H9 (cell line): ENCODE data around the gene VTCN1. TPM values are rescaled to one million over a fixed set of nuclear protein-coding genes. Genes with fewer than 3 reads are reported as not detected.
"Not testable (repeated sequence)": the region's sequence is repeated elsewhere in the genome, so short reads cannot be mapped to it uniquely, and the experiment has no call there.

Experiments
- DNase-seq: peaks from one replicate; pipeline ENCODE4 v3.0.0-alpha.2; 2017
- H2AFZ ChIP-seq: one replicate; pipeline ENCODE4 v1.6.1; 2013; ENCODE audit warnings: mild to moderate bottlenecking, low read length, control low read depth, moderate library complexity
- H2AK5ac ChIP-seq: 2 replicates; pipeline ENCODE4 v1.6.1; 2013; ENCODE audit warnings: low read length, control low read depth, mixed read lengths; ENCODE audit not compliant: insufficient read length
- H2BK120ac ChIP-seq: one replicate; pipeline ENCODE4 v1.6.1; 2013; ENCODE audit warnings: low read depth, mild to moderate bottlenecking, low read length, control low read depth, inconsistent platforms; ENCODE audit not compliant: poor library complexity, severe bottlenecking
- H2BK12ac ChIP-seq: 2 replicates; pipeline ENCODE4 v1.6.1; 2013; ENCODE audit warnings: low read length, control low read depth, mixed read lengths, low read depth; ENCODE audit not compliant: insufficient read length
- H2BK15ac ChIP-seq: 2 replicates; pipeline ENCODE4 v1.6.1; 2013; ENCODE audit warnings: low read depth, low read length, control low read depth
- H2BK20ac ChIP-seq: one replicate; pipeline ENCODE4 v1.6.1; 2013; ENCODE audit warnings: low read depth, mild to moderate bottlenecking, low read length, control low read depth, inconsistent platforms; ENCODE audit not compliant: poor library complexity, severe bottlenecking
- H2BK5ac ChIP-seq: 2 replicates; pipeline ENCODE4 v1.6.1; 2013; ENCODE audit warnings: low read length, control low read depth, mixed read lengths; ENCODE audit not compliant: insufficient read length
- H3K14ac ChIP-seq: 2 replicates; pipeline ENCODE4 v1.6.1; 2013; ENCODE audit warnings: low read length, control low read depth; ENCODE audit not compliant: insufficient read depth
- H3K18ac ChIP-seq: 2 replicates; pipeline ENCODE4 v1.6.1; 2013; ENCODE audit warnings: low read depth, mild to moderate bottlenecking, mixed read lengths, low read length, control low read depth; ENCODE audit not compliant: insufficient read length
- H3K23ac ChIP-seq: 2 replicates; pipeline ENCODE4 v1.6.1; 2013; ENCODE audit warnings: low read length, control low read depth, mixed read lengths, low read depth; ENCODE audit not compliant: insufficient read length
- H3K23me2 ChIP-seq: 2 replicates; pipeline ENCODE4 v1.6.1; 2013; ENCODE audit warnings: low read depth, mild to moderate bottlenecking, mixed read lengths, low read length, control low read depth; ENCODE audit not compliant: insufficient read length, poor library complexity, severe bottlenecking
- H3K27ac ChIP-seq: 2 replicates; pipeline ENCODE4 v1.5.1; 2013; ENCODE audit warnings: low read length, control low read depth, mixed read lengths, low read depth; ENCODE audit not compliant: insufficient read length
- H3K27me3 ChIP-seq: 2 replicates; pipeline ENCODE4 v1.6.1; 2013; ENCODE audit warnings: low read length, control low read depth, inconsistent platforms; ENCODE audit not compliant: insufficient read depth
- H3K4ac ChIP-seq: 2 replicates; pipeline ENCODE4 v1.6.1; 2013; ENCODE audit warnings: low read depth, mild to moderate bottlenecking, control low read depth, inconsistent platforms, low read length, moderate library complexity
- H3K4me1 ChIP-seq: 2 replicates; pipeline ENCODE4 v1.6.1; 2013; ENCODE audit warnings: low read length, control low read depth, inconsistent platforms; ENCODE audit not compliant: insufficient read depth
- H3K4me2 ChIP-seq: 2 replicates; pipeline ENCODE4 v1.6.1; 2013; ENCODE audit warnings: low read length, control low read depth, mixed read lengths; ENCODE audit not compliant: insufficient read length, insufficient read depth
- H3K56ac ChIP-seq: 2 replicates; pipeline ENCODE4 v1.6.1; 2013; ENCODE audit warnings: low read depth, mild to moderate bottlenecking, mixed read lengths, low read length, control low read depth; ENCODE audit not compliant: insufficient read length
- H3K79me1 ChIP-seq: 2 replicates; pipeline ENCODE4 v1.6.1; 2013; ENCODE audit warnings: low read depth, mild to moderate bottlenecking, moderate library complexity, low read length, control low read depth, inconsistent platforms; ENCODE audit not compliant: insufficient read depth, poor library complexity, severe bottlenecking
- H3K79me2 ChIP-seq: 2 replicates; pipeline ENCODE4 v1.6.1; 2013; ENCODE audit warnings: low read length, control low read depth, inconsistent platforms; ENCODE audit not compliant: insufficient read depth
- H3K9ac ChIP-seq: 2 replicates; pipeline ENCODE4 v1.6.1; 2013; ENCODE audit warnings: low read length, control low read depth, mixed read lengths; ENCODE audit not compliant: insufficient read length; ENCODE audit errors: extremely low read depth
- H3K9me3 ChIP-seq: one replicate; pipeline ENCODE4 v1.6.1; 2013; ENCODE audit warnings: low read depth, low read length, inconsistent platforms; ENCODE audit not compliant: control insufficient read depth
- H3T11ph ChIP-seq: one replicate; pipeline ENCODE4 v1.6.1; 2013; ENCODE audit warnings: mild to moderate bottlenecking, low read length, control low read depth, inconsistent platforms
- H4K20me1 ChIP-seq: one replicate; pipeline ENCODE4 v1.6.1; 2013; ENCODE audit not compliant: control insufficient read depth, insufficient read length, insufficient read depth
- H4K5ac ChIP-seq: 2 replicates; pipeline ENCODE4 v1.6.1; 2013; ENCODE audit warnings: low read depth, mild to moderate bottlenecking, mixed read lengths, low read length, control low read depth; ENCODE audit not compliant: insufficient read length
- H4K8ac ChIP-seq: replicated peaks from 2 replicates; pipeline ENCODE4 v1.6.1; 2013; ENCODE audit warnings: low read length, control low read depth, mixed read lengths, low read depth; ENCODE audit not compliant: insufficient read length
- H4K91ac ChIP-seq: 2 replicates; pipeline ENCODE4 v1.6.1; 2013; ENCODE audit warnings: low read depth, mild to moderate bottlenecking, moderate library complexity, mixed read lengths, low read length, control low read depth; ENCODE audit not compliant: insufficient read length
- H3K27ac Mint-ChIP-seq, 3 experiments: 2 replicates in 2 of 3; 3 replicates in 1 of 3; pipeline ENCODE4 v1.8.0; 2020 to 2021; ENCODE audit warnings: mixed read lengths in 3 of 3, mild to moderate bottlenecking in 1 of 3, moderate library complexity in 1 of 3
- H3K27me3 Mint-ChIP-seq: 2 replicates; pipeline ENCODE4 v1.8.0; 2021; ENCODE audit warnings: low read depth, mild to moderate bottlenecking, moderate library complexity, mixed read lengths
- H3K36me3 Mint-ChIP-seq, 3 experiments: 2 replicates in 2 of 3; 3 replicates in 1 of 3; pipeline ENCODE4 v1.8.0; 2020 to 2021; ENCODE audit warnings: low read depth in 3 of 3, mixed read lengths in 3 of 3; ENCODE audit not compliant: insufficient read depth in 1 of 3
- H3K4me1 Mint-ChIP-seq, 2 experiments: 2 replicates each; pipeline ENCODE4 v1.8.0; 2020; ENCODE audit warnings: mixed read lengths in 2 of 2
- H3K4me3 Mint-ChIP-seq, 2 experiments: 2 replicates in 1 of 2; 3 replicates in 1 of 2; pipeline ENCODE4 v1.8.0; 2020 to 2021; ENCODE audit warnings: mild to moderate bottlenecking in 2 of 2, mixed read lengths in 2 of 2, moderate library complexity in 1 of 2
- H3K9me3 Mint-ChIP-seq, 2 experiments: 2 replicates in 1 of 2; 3 replicates in 1 of 2; pipeline ENCODE4 v1.8.0; 2020; ENCODE audit warnings: mild to moderate bottlenecking in 2 of 2, mixed read lengths in 2 of 2, moderate library complexity in 1 of 2
- WGBS: extraction: QIAGEN DNeasy Blood & Tissue Kit; methylation state at CpG from one replicate; pipeline ENCODE4 v1.1.7; 2013; ENCODE audit warnings: missing lambda C conversion rate, low lambda C conversion rate, mixed read lengths; ENCODE audit not compliant: insufficient read length; ENCODE audit errors: extremely low coverage; 5-methylcytosine and 5-hydroxymethylcytosine counted together
- total RNA-seq: library from RNA; stranded (reverse); gene quantifications from 2 replicates; pipeline ENCODE4 v1.2.1, GENCODE V29; 2021
- TF ChIP-seq, protein P1 (sequence below): fragments of 200-600 bp; sonication (generic); conservative IDR thresholded peaks from 3 replicates; pipeline ENCODE4 v1.8.0; 2021; ENCODE audit warnings: antibody characterized with exemption, mild to moderate bottlenecking

VTCN1 gene
- total RNA-seq, 1 experiment from 2014 or later, result 0.33 TPM

DNA sequence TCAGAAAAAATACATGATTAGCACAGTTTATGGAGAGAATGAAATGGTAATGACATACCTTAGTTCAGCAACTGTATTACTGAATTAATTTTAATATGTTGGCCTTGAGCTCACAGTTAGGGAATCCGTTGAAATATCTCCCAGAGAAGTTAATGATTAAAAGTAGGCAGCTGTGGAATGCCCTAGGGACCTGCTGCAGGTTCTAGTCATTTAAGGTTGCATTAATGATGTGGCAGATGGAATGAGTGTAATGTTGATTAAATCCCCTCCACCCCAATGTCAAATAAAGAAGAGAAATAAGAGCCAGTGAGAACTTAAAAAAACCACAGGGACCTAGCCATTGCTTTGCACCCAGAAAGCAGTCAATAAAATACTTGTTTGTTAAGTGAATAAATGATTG lies 48.8 kb downstream of the VTCN1 start:
- Histone ChIP-seq H3T11ph (no peak overlapping the region), H3K18ac (no peak overlapping the region), H3K79me2 (no peaks in the 10 kb centered on the region), H2BK5ac (no peak overlapping the region), H3K9me3 (no peaks in the 10 kb centered on the region), H3K4me2 (no peak overlapping the region), H4K20me1 (no peaks in the 10 kb centered on the region), H2BK15ac (no peak overlapping the region), H3K23me2 (no peaks in the 10 kb centered on the region), H3K4ac (no peak overlapping the region), H4K5ac (no peak overlapping the region), H4K8ac (no peak overlapping the region), H4K91ac (no peak overlapping the region), H2AFZ (no peak overlapping the region), H2BK20ac (no peak overlapping the region), H3K23ac (no peak overlapping the region), H2AK5ac (no peak overlapping the region), H3K4me1 (no peaks in the 10 kb centered on the region), H2BK120ac (no peak overlapping the region), H2BK12ac (no peak overlapping the region), H3K9ac (no peak overlapping the region), H3K14ac (no peak overlapping the region), H3K56ac (no peak overlapping the region), H3K27ac (no peak overlapping the region), H3K79me1 (no peaks in the 10 kb centered on the region), H3K27me3 (no peaks in the 10 kb centered on the region)
- peaks cover 4 to 25% (median 9%) of the 10 kb centered on the region in 3 experiments for H3K36me3 Mint-ChIP-seq
- TF ChIP-seq, protein P1, sequence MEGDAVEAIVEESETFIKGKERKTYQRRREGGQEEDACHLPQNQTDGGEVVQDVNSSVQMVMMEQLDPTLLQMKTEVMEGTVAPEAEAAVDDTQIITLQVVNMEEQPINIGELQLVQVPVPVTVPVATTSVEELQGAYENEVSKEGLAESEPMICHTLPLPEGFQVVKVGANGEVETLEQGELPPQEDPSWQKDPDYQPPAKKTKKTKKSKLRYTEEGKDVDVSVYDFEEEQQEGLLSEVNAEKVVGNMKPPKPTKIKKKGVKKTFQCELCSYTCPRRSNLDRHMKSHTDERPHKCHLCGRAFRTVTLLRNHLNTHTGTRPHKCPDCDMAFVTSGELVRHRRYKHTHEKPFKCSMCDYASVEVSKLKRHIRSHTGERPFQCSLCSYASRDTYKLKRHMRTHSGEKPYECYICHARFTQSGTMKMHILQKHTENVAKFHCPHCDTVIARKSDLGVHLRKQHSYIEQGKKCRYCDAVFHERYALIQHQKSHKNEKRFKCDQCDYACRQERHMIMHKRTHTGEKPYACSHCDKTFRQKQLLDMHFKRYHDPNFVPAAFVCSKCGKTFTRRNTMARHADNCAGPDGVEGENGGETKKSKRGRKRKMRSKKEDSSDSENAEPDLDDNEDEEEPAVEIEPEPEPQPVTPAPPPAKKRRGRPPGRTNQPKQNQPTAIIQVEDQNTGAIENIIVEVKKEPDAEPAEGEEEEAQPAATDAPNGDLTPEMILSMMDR, result no peak
- no peak for DNase-seq
- H3K4me1 Mint-ChIP-seq, result peaks cover 33 to 35% of the 10 kb centered on the region in 2 experiments
- no CpG with 5 or more reads among the region's 1 CpG for WGBS
- peak overlapping the region in 1 of 3 experiments; percentile 76; a peak in 1 of 7 replicates for H3K27ac Mint-ChIP-seq
- no peaks in the 10 kb centered on the region for H3K27me3 Mint-ChIP-seq
- peaks cover 13 to 16% of the 10 kb centered on the region in 2 experiments for H3K9me3 Mint-ChIP-seq
- H3K4me3 Mint-ChIP-seq, result no peak overlapping the region

DNA sequence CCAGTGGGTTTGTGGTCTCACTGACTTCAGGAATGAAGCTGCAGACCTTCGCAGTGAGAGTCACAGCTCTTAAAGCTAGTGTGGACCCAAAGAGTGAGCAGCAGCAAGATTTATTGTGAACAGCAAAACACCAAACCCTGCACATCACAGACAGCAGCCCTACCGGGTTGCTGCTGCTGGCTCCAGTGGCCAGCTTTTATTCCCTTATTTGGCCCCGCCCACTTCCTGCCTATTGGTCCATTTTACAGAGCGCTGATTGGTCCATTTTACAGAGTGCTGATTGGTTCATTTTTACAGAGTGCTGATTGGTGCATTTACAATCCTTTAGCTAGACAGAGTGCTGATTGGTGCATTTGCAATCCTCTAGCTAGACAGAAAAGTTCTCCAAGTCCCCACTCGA lies 59.4 kb downstream of the VTCN1 start:
- H4K8ac ChIP-seq, H4K91ac ChIP-seq, H2BK12ac ChIP-seq, H2BK15ac ChIP-seq, H3K4me2 ChIP-seq, H3K27me3 Mint-ChIP-seq, H4K20me1 ChIP-seq, H3K27ac ChIP-seq, H3K14ac ChIP-seq, H3K23me2 ChIP-seq, H3K4me3 Mint-ChIP-seq, H3K18ac ChIP-seq, H3K4ac ChIP-seq, H3K9me3 ChIP-seq, H3K4me1 ChIP-seq, H4K5ac ChIP-seq, H3K9me3 Mint-ChIP-seq, H3T11ph ChIP-seq, H3K56ac ChIP-seq, H3K9ac ChIP-seq, H2BK120ac ChIP-seq, H3K27ac Mint-ChIP-seq, H3K23ac ChIP-seq, H2BK5ac ChIP-seq, H3K27me3 ChIP-seq, H2BK20ac ChIP-seq, H3K79me2 ChIP-seq, H2AFZ ChIP-seq, H3K79me1 ChIP-seq, H2AK5ac ChIP-seq, DNase-seq: not testable (repeated sequence)
- Mint-ChIP-seq H3K4me1 (peaks cover 20% of the 10 kb centered on the region in 2 experiments), H3K36me3 (peaks cover 5 to 14% (median 11%) of the 10 kb centered on the region in 3 experiments; a peak in 6 of 7 replicates)
- WGBS, result no CpG with 5 or more reads among the region's 5 CpGs
